ENCODE data around the gene EML4.

GRCh38 chr2:42186366-42186765 lies 17.2 kb downstream of the EML4 start:
- TF ChIP-seq POLR2A (IDR thresholded peaks at IDR 0.05) (no peak), CTCF (IDR thresholded peaks at IDR 0.05) (no peak)
